BLaER1 (cell line): ENCODE results near the gene PTOV1.
A peak's percentile ranks its signal among the peaks of the same experiment; 100 is the strongest.

ENCODE experiments used
- H3K27ac ChIP-seq: shearing (Covaris generic); formaldehyde crosslinking; 2 replicates; pipeline ENCODE4 v1.8.1; 2022
- H3K27me3 ChIP-seq: shearing (Covaris generic); formaldehyde crosslinking; 2 replicates; pipeline ENCODE4 v1.8.1; 2022
- H3K36me3 ChIP-seq: shearing (Covaris generic); formaldehyde crosslinking; 2 replicates; pipeline ENCODE4 v1.8.1; 2022
- H3K4me1 ChIP-seq: shearing (Covaris generic); formaldehyde crosslinking; 2 replicates; pipeline ENCODE4 v1.8.1; 2022
- H3K4me2 ChIP-seq: shearing (Covaris generic); formaldehyde crosslinking; 2 replicates; pipeline ENCODE4 v1.8.1; 2022
- H3K4me3 ChIP-seq: shearing (Covaris generic); formaldehyde crosslinking; 2 replicates; pipeline ENCODE4 v1.8.1; 2022
- H3K9ac ChIP-seq: shearing (Covaris generic); formaldehyde crosslinking; 2 replicates; pipeline ENCODE4 v1.8.1; 2022
- H3K9me3 ChIP-seq: shearing (Covaris generic); formaldehyde crosslinking; 2 replicates; pipeline ENCODE4 v1.8.1; 2022
- H4K20me1 ChIP-seq: shearing (Covaris generic); formaldehyde crosslinking; 2 replicates; pipeline ENCODE4 v1.8.1; 2022
- Cebpa-rat ChIP-seq: shearing (Covaris generic); IDR thresholded peaks from 2 replicates; pipeline ENCODE4 v1.8.1; 2022

PTOV1 gene

DNA sequence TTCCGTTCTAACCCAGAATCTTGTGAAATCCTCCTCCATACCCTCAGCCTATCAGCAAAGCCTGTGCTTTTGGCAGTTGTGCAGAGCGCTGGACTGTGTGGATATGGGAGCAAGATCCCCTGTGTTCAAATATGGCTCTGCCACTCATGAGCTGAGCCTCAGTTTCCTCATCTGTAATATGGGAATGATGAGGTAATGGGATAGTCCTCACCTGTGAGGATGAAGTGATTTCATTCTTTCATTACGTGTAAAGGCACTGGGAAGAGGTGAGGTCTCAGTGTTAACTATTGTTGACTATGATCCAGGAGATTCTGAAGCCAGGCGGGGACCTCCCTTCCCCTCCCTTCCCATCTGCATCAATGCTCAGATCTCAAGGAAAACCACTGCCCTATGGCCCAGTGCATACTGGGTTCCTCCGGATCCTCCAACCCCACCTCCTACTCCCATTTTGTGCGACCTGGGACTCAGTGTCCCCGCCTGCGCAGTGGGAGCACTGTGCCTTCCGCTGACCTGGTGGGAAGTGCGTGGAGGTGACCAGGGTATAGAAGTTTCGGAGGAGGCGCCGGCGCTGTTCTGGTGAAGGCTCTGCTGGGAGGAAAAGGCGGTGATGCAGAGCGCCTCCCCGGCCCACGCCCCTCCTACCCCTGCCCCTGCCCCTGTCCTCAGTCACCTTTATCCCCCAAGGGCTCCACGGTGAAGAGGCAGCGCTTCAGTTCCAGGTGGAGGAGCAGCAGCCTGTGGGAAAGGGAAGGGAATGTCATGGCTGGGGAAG, 42.9 kb upstream of the PTOV1 start:
- H3K4me3 ChIP-seq, result no peak overlapping the region
- no peaks in the 10 kb centered on the region for H3K9me3 ChIP-seq
- peaks cover 36% of the 10 kb centered on the region for H3K4me1 ChIP-seq
- no peaks in the 10 kb centered on the region for H4K20me1 ChIP-seq
- peak overlapping the region; percentile 49 for H3K4me2 ChIP-seq
- no peak overlapping the region for H3K9ac ChIP-seq
- H3K36me3 ChIP-seq, result peaks cover 44% of the 10 kb centered on the region
- H3K27ac ChIP-seq, result 0 out of 2 replicates have a peak overlapping the region, but pooled peaks have one; percentile 35
- H3K27me3 ChIP-seq, result no peaks in the 10 kb centered on the region
- no peak for TF ChIP-seq Cebpa-rat

DNA sequence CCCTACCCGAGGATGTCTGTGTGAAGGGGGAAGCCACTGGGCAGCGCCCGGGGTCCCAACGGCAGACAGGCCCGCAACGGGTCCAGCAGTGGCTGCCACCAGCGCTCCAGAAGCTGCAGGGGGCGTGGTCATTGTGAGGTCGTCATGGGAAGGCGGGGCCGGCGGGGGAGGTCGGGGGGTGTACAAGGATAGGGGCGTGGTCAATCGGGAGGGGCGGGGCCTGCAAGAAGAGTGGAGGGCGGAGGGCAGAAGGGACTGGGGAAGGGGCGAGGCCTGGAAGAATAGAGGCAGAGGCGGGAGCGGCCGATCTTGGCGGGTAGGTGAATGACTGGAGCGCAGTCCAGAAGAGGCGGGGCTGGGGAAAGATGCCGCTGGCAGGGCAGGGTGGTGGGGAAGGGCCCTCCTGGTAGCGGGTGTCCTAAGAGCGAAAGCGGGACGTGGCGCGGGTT, 42.2 kb upstream of the PTOV1 start:
- Histone ChIP-seq H3K27ac (no peak overlapping the region), H3K27me3 (no peaks in the 10 kb centered on the region), H3K9ac (no peak overlapping the region), H4K20me1 (no peaks in the 10 kb centered on the region), H3K36me3 (peaks cover 37% of the 10 kb centered on the region), H3K4me3 (no peak overlapping the region), H3K4me1 (peaks cover 36% of the 10 kb centered on the region), H3K9me3 (no peaks in the 10 kb centered on the region), H3K4me2 (peak overlapping the region; percentile 49)
- no peak for TF ChIP-seq Cebpa-rat

DNA sequence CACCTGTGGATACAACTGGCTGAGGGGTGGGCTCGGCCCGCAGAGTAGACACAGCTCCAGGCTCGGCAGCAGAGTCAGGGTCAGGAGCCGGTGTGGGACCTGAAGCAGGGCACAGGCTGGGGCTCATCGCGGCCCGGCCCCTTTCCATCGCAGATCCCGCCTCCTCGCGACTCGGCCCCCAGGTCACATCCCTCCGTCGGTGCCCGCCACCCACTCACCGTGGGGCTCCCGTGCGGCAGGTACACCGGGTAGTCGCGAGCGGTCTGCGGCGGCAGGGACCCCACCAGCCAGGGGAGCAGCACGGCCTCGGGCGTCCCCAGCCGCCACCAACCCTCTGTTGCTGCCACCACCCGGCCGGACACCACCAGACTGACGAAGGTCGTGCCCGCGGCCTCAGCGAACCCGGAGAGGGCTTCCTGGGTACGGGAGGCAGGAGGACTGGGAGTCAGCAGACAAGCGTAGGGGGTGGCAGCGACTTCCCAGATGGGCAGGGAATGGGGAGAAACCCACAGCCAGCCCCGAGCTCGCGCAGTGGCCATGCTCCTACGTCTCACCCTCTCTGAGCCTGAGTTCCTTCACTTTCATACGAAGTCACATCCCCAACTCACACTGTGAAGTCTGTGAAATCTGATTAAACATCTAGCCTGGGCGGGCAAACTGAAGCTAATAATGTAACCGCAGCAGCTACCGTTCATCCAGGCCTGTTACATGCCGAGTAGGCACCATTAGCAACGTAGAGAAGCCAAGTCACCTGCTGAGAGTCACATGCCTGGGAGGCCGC, 41.6 kb upstream of the PTOV1 start:
- Histone ChIP-seq H3K9me3 (no peaks in the 10 kb centered on the region), H3K4me3 (no peak overlapping the region), H3K4me2 (peak overlapping the region; percentile 49), H3K36me3 (peaks cover 31% of the 10 kb centered on the region), H3K9ac (no peak overlapping the region), H3K27ac (no peak overlapping the region), H4K20me1 (no peaks in the 10 kb centered on the region), H3K27me3 (no peaks in the 10 kb centered on the region), H3K4me1 (peaks cover 42% of the 10 kb centered on the region)
- no peak for TF ChIP-seq Cebpa-rat

DNA sequence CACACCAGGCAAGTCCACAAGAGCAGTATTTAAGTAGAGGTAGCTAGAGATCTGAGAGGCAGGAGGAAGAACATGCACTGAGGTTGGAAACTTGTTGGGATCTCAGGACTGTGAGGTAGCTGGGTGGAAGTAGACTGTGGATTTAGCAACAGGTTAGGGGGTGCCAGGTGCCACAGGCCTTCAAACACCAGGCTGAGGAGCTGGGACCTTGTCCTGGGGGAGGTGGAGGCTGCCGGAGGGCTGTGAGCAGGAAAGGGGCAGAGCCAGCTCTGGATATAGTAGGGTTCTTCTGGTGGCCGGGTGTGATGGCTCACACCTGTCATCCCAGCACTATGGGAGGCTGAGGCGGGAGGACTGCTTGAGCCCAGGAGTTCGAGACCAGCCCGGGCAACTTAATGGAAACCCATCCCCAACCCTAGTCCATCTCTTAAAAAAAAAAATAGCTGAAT, 41.0 kb upstream of the PTOV1 start:
- peaks cover 25% of the 10 kb centered on the region for H3K36me3 ChIP-seq
- no peaks in the 10 kb centered on the region for H4K20me1 ChIP-seq
- no peak for TF ChIP-seq Cebpa-rat
- no peak overlapping the region for H3K27ac ChIP-seq
- H3K9ac ChIP-seq, result no peak overlapping the region
- H3K9me3 ChIP-seq, result no peaks in the 10 kb centered on the region
- H3K27me3 ChIP-seq, result no peaks in the 10 kb centered on the region
- no peak overlapping the region for H3K4me2 ChIP-seq
- peaks cover 43% of the 10 kb centered on the region for H3K4me1 ChIP-seq
- no peak overlapping the region for H3K4me3 ChIP-seq

DNA sequence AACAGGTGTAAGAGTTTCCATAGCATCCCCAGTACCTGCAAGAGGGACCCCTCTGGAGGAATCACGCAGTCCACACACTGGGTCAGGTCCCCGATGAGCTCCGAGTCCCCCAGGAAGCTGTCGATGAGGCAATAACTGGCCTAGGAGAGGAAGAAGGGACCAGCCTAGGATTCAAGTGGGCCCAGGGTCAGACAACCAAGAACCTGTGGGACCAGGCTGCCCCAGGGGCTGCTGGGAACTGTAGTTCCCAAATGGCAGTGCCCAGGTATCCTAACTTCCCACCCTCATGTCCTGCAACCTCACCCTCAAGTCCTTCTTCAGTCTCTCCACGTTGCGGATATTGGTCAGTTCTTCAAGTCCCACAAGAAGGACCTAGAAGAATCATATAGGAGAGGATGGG, 39.6 kb upstream of the PTOV1 start:
- Histone ChIP-seq H3K4me1 (peaks cover 43% of the 10 kb centered on the region), H3K9me3 (no peaks in the 10 kb centered on the region), H3K27ac (no peak overlapping the region), H3K4me3 (no peak overlapping the region), H3K36me3 (peaks cover 12% of the 10 kb centered on the region; the same call in 1 of the 2 replicates), H3K27me3 (no peaks in the 10 kb centered on the region), H4K20me1 (no peaks in the 10 kb centered on the region), H3K9ac (no peak overlapping the region), H3K4me2 (no peak overlapping the region)
- TF ChIP-seq Cebpa-rat, result no peak

DNA sequence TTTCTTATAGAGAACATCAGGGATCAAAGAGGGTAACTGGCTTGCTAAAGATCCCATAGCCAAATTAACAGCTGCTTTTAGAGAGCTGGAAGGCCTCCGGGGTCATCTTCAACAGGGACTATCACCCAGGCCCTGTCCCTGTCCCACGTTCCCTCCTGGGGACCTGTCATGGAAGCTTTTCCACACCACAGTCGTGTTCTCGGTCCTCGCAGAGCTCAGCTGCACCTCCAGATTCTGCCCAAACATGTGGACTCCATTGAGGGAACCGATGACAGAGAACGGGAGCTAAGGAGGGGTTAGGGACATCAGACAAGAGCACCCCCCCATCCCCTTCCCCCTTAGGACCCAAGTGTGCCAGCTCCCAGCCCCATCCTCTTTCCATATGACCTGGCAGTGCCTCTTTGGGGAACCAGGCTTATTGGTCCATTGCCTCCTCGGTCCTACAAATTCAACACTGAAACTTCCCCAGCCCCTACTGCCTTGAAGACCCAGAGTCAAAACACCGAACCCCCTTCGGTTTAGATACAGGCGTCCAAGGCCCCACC, 38.4 kb upstream of the PTOV1 start:
- Histone ChIP-seq H3K4me2 (peak overlapping the region; percentile 85), H3K9me3 (no peaks in the 10 kb centered on the region), H3K4me1 (peaks cover 45% of the 10 kb centered on the region), H3K4me3 (peak overlapping the region; percentile 70), H3K36me3 (peaks cover 3% of the 10 kb centered on the region; the same call in 1 of the 2 replicates), H3K9ac (peak overlapping the region; percentile 66), H4K20me1 (no peaks in the 10 kb centered on the region), H3K27ac (peak overlapping the region; percentile 74), H3K27me3 (no peaks in the 10 kb centered on the region)
- TF ChIP-seq Cebpa-rat, result no peak

DNA sequence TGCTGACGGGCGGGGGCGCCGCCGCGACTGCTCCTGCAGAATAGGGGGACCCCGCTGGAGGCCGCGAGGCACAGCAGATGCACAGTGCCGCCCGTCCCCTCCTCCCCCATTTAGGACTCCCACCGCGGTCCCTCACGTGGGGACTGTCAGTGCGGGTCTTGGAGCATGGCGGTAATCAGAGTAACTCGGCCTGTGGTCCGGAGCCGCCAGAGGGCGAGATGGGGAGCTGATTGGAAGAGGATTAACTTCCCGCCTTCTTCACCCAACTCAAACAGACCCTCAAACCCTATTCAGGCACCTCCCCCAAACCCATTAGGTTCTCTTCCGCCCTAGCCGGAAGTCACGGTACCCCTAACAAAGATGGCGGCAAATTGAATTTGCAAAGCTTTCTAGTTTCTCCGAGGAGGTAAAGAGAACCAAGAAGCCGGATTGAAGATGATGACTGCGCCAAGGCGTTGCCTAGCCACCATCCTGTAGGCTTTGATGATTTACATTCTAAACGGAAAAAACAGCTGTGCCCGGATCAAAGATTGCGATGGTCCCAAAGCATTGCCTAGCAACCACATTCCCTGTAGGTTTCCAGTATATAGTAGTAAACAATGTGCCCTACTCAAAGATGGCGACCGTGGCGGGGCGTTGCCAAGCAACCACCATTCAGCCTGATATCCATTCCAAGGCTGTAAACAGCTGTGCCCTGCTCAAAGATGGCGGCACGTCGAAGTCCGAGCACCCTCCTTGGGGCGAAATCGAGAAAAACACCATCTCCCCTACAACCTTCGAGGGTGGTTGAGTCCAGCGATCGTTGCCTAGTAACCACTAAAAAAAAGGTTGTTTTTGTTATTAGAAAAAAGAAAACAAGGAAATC, 37.7 kb upstream of the PTOV1 start, which contains the start of gene FUZ:
Gene FUZ (minus strand): TSS at position 296 of the 865 bp plus-strand sequence. CDS start 186 bp downstream, at position 110.
- Histone ChIP-seq H3K27ac (peak within 1 kb of the TSS; percentile 74), H3K9me3 (no peaks in the 10 kb centered on the region), H3K27me3 (no peaks in the 10 kb centered on the region), H4K20me1 (no peaks in the 10 kb centered on the region), H3K9ac (peak within 1 kb of the TSS; percentile 66), H3K4me3 (peak within 1 kb of the TSS; percentile 70), H3K4me2 (peak within 1 kb of the TSS; percentile 85), H3K4me1 (peaks cover 38% of the 10 kb centered on the region), H3K36me3 (no peaks in the 10 kb centered on the region)
- TF ChIP-seq Cebpa-rat, result no peak

DNA sequence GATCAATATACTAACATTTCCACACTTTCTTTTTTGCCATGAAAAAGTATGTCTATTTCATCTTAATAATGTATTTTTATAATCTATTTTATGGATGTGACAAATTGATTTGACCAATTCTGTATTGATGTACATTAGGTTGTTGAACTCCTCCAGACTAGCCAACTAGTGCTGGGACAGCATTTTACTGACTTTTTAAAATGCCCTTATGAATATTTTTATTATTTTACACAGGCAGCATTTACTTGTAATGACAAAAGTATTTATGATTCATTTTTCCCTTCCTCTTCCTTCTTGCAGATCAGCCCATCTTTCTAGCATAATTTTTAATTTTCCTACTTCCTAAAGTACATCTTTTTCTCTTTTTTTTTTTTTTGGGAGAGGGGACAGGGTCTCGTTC, 36.9 kb upstream of the PTOV1 start:
- Histone ChIP-seq H3K9ac (no peak overlapping the region), H3K9me3 (no peaks in the 10 kb centered on the region)

DNA sequence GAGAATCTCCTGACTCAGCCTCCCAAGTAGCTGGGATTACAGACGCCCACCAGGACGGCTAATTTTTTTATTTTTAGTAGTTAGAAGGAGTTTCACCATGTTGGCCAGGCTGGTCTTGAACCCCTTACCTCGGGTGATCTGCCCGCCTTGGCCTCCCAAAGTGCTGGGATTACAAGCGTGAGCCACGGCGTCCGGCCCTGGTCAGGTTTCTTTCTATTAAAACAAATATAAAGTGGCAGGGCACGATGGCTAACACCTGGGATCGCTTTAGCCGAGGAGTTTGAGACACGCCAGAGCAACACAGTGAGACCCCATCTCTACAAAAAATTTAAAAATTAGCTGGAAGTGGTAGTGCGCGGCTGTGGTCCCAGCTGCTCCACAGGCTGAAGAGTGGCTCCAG, 34.4 kb upstream of the PTOV1 start:
- Histone ChIP-seq H3K27ac (no peak overlapping the region), H3K4me2 (peak overlapping the region; percentile 98), H4K20me1 (peaks cover 25% of the 10 kb centered on the region), H3K4me3 (no peak overlapping the region), H3K9ac (no peak overlapping the region), H3K27me3 (no peaks in the 10 kb centered on the region), H3K36me3 (peaks cover 18% of the 10 kb centered on the region), H3K9me3 (no peaks in the 10 kb centered on the region), H3K4me1 (peaks cover 42% of the 10 kb centered on the region)
- no peak for TF ChIP-seq Cebpa-rat

More for the DNA sequence above, 36.9 kb upstream of the PTOV1 start:
- Histone ChIP-seq H3K4me3 (peak overlapping the region; percentile 70), H4K20me1 (peaks cover 5% of the 10 kb centered on the region; the same call in 1 of the 2 replicates), H3K36me3 (no peaks in the 10 kb centered on the region), H3K4me2 (peak overlapping the region; percentile 85), H3K27me3 (no peaks in the 10 kb centered on the region), H3K4me1 (peaks cover 36% of the 10 kb centered on the region), H3K27ac (no peak overlapping the region)
- TF ChIP-seq Cebpa-rat, result no peak
